Upper lobe of left lung (tissue), 6 donors: ENCODE results near the gene KCNMA1. TPM values are rescaled to one million over a fixed set of nuclear protein-coding genes. Genes with fewer than 3 reads are reported as not detected.

Source experiments
- ATAC-seq, 2 donors: fragments of 200-7000 bp; cut with Tn5 transposase; one replicate each; pipeline ENCODE4 v1.9.1; 2022; ENCODE audit warnings: mild to moderate bottlenecking in 2 of 2, moderate library complexity in 2 of 2; ENCODE audit not compliant: low FRiP score in 2 of 2
- DNase-seq, 2 donors: peaks; one replicate each; pipeline ENCODE4 v3.0.0-alpha.2; 2019 to 2020
- H3K27ac ChIP-seq, 4 donors: fragments of 200-600 bp; sonication (generic); one replicate each; pipeline ENCODE4 v1.5.1; 2016 to 2019
- H3K27me3 ChIP-seq, 4 donors: fragments of 200-600 bp; sonication (generic); one replicate each; pipeline ENCODE4 v1.5.1; 2017 to 2019
- H3K36me3 ChIP-seq, 4 donors: fragments of 200-600 bp; sonication (generic); one replicate each; pipeline ENCODE4 v1.5.1; 2016 to 2019
- H3K4me1 ChIP-seq, 4 donors: fragments of 200-600 bp; sonication (generic); one replicate each; pipeline ENCODE4 v1.5.1; 2018 to 2019
- H3K4me3 ChIP-seq, 4 donors: fragments of 200-600 bp; sonication (generic); one replicate each; pipeline ENCODE4 v1.5.1; 2017 to 2019; ENCODE audit warnings: mild to moderate bottlenecking in 2 of 4, moderate library complexity in 1 of 4
- H3K9me3 ChIP-seq, 4 donors: fragments of 200-600 bp; sonication (generic); one replicate each; pipeline ENCODE4 v1.5.1; 2018 to 2019
- EP300 ChIP-seq, 4 donors: sonication (generic); formaldehyde crosslinking; IDR thresholded peaks; one replicate each; pipeline ENCODE4 v1.5.1; 2017; ENCODE audit warnings: antibody characterized with exemption in 4 of 4, control low read depth in 2 of 4
- POLR2A ChIP-seq, 4 donors: fragments of 450-650 bp; IDR thresholded peaks; one replicate each; pipeline ENCODE4 v1.5.1; 2016 to 2017; ENCODE audit warnings: antibody characterized with exemption in 4 of 4, mild to moderate bottlenecking in 2 of 4
- POLR2AphosphoS5 ChIP-seq, 2 donors: sonication (generic); formaldehyde crosslinking; IDR thresholded peaks; one replicate each; pipeline ENCODE4 v1.5.1; 2017; ENCODE audit warnings: antibody characterized with exemption in 2 of 2
- WGBS, 2 donors: methylation state at CpG; one replicate each; pipeline ENCODE4 v1.1.5; 2017 to 2018; 5-methylcytosine and 5-hydroxymethylcytosine counted together
- total RNA-seq, 6 donors: library from RNA; depleted of rRNA in 4 of 6; stranded (reverse); fragments of >200 nt in 4 of 6; gene quantifications; one replicate each; pipeline versions ENCODE4 v1.1.0 to v1.2.1, GENCODE V29; 2016 to 2021
- TF ChIP-seq, protein P1 (sequence below), 6 experiments: fragments of 450-650 bp in 4 of 6; fragments of 200-600 bp in 2 of 6; sonication (generic) in 2 of 6; IDR thresholded peaks; one replicate each; pipeline ENCODE4 v1.5.1; 2016 to 2019; ENCODE audit warnings: antibody characterized with exemption in 6 of 6
- donor health status: DM: no; HTN: no; CAD: no; lungs with moderate emphysema.
- donor health status: DM: no; HTN: yes; CAD: no; lungs with severe emphysema.

Gene KCNMA1
- total RNA-seq, 6 donors from 2014 or later, result 5.8 to 107 (median 22.0) TPM

DNA sequence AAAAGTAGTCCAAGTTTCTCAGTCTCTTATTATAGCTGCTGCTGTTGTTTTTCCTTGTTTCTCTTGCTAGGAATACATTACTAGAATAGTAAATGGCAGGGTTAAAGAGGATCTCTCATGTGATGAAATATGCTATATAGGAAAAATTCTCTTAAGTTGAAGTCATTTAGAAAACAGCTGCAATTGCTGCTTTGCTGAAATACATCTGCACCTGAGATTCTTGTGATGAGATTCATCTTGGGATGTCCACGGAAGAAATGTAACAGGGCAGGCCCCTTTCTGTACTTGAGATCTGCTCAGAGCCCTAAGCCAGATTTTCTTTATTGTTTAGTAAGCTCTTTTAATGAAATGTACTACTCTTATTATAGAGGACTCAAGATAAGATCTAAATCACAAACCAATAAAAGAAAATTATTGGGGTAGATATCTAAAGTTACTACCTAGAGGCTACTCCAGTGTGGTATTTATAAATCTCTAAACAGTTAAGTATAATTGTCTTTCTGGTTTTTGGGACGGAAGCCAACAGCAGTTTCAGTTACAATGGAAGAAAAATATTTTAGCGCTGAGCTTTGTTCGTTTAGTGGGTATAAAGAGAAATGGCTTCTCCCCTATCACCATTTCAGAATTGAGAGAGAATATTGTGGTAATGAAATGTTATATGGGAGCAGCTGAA is 701.5 kb downstream of the KCNMA1 start:
- no peaks in the 10 kb centered on the region for H3K36me3 ChIP-seq
- WGBS, 2 donors, result 47 to 69% methylated on average over 4 of the region's 4 CpGs
- H3K9me3 ChIP-seq, result no peaks in the 10 kb centered on the region
- no peaks in the 10 kb centered on the region for H3K4me1 ChIP-seq
- ATAC-seq, result no peak
- no peak overlapping the region for H3K27ac ChIP-seq
- DNase-seq, result no peak
- H3K27me3 ChIP-seq, result no peaks in the 10 kb centered on the region
- TF ChIP-seq POLR2A (IDR thresholded peaks at IDR 0.05) (no peak), POLR2AphosphoS5 (IDR thresholded peaks at IDR 0.05) (no peak), EP300 (IDR thresholded peaks at IDR 0.05) (no peak)
- TF ChIP-seq, protein P1, sequence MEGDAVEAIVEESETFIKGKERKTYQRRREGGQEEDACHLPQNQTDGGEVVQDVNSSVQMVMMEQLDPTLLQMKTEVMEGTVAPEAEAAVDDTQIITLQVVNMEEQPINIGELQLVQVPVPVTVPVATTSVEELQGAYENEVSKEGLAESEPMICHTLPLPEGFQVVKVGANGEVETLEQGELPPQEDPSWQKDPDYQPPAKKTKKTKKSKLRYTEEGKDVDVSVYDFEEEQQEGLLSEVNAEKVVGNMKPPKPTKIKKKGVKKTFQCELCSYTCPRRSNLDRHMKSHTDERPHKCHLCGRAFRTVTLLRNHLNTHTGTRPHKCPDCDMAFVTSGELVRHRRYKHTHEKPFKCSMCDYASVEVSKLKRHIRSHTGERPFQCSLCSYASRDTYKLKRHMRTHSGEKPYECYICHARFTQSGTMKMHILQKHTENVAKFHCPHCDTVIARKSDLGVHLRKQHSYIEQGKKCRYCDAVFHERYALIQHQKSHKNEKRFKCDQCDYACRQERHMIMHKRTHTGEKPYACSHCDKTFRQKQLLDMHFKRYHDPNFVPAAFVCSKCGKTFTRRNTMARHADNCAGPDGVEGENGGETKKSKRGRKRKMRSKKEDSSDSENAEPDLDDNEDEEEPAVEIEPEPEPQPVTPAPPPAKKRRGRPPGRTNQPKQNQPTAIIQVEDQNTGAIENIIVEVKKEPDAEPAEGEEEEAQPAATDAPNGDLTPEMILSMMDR (IDR thresholded peaks at IDR 0.05), result no peak
- H3K4me3 ChIP-seq, result no peak overlapping the region

DNA sequence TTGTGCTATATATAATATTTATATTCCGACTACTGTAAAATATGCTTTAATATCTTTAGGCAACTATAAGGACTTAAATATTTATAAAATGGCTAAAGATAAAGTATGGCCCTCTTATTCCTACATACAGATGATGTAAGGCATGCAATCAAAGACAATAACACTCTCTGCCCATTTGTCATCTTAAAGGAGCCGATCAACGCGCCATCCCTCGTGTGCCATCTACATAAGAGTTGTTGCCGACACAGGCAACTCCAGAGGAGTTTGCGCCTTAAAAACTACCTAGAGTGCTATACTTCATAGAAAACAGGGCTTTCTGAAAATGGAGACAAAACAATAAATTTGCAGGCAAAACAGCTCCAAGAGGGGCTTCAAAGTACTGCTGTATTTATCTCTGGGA is 709.0 kb downstream of the KCNMA1 start:
- Histone ChIP-seq H3K27me3 (no peaks in the 10 kb centered on the region), H3K36me3 (no peaks in the 10 kb centered on the region), H3K27ac (no peak overlapping the region), H3K4me1 (no peaks in the 10 kb centered on the region), H3K9me3 (no peaks in the 10 kb centered on the region), H3K4me3 (no peak overlapping the region)
- ATAC-seq, result no peak
- TF ChIP-seq POLR2A (IDR thresholded peaks at IDR 0.05) (no peak), EP300 (IDR thresholded peaks at IDR 0.05) (no peak), POLR2AphosphoS5 (IDR thresholded peaks at IDR 0.05) (no peak)
- TF ChIP-seq, protein P1 (IDR thresholded peaks at IDR 0.05), result no peak
- WGBS, 2 donors, result 96 to 97% methylated on average over 7 of the region's 7 CpGs
- DNase-seq, result no peak

DNA sequence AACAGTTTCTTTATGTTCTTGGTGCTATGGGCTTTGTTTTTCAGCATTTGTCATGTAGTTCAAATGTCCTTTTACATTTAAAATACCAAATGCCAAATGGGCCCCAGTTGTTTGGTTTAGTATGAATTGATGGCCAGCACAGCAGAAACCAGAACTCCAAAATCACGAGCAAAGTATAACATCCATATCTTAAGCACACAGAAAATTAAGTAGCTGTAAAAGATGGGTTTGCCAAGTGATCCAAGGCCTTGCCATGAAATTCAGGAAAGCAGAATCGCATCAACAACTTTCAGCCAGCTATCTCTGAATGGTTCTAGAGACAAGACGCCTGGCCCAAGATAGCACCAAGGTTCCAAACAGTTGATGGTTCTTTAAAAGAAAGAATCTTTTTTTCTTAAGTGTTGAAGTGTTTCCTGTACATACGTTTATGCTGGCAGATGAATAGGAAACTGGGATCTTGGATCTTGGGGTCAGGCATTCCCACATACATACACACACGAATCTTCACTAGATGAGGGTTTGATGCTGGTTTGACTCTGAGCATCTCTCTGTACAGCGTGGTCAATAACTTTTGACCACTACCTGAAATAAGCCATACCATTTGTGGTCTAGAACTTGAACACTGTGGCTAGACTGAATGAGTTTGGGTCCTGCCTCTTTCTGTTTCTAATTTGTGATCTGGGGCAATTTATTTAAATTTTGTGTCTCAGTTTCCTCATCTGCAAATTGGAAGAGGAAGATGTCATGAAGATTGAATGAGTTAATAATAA is 711.8 kb downstream of the KCNMA1 start:
- TF ChIP-seq EP300 (IDR thresholded peaks at IDR 0.05), result no peak
- TF ChIP-seq, protein P1 (IDR thresholded peaks at IDR 0.05), result no peak
- Histone ChIP-seq H3K9me3 (no peaks in the 10 kb centered on the region), H3K27ac (no peak overlapping the region), H3K36me3 (no peaks in the 10 kb centered on the region), H3K4me3 (no peak overlapping the region), H3K27me3 (no peaks in the 10 kb centered on the region), H3K4me1 (no peaks in the 10 kb centered on the region)
- 71 to 74% methylated on average over 6 of the region's 6 CpGs for WGBS, 2 donors
- no peak for DNase-seq
- no peak for ATAC-seq

DNA sequence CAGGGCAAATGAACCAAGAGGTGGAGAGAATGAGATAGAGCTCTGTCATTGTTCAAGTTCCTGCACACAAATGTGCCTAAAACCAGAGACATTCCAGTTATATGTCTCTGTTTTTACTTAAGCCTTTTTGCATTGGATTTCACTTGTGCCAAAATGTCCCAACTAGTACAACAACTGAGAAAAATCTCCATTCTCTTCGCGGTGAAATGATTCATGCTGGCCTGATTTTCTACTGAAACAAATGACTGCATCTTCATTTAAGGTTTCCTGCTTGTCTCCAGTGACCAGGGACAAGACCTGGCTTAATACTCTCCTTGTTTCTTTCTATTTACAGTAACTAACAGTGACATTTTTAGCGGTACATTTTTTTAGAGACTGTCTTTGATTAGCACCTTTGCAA is 714.9 kb downstream of the KCNMA1 start:
- no peak for DNase-seq
- Histone ChIP-seq H3K9me3 (no peaks in the 10 kb centered on the region), H3K4me3 (no peak overlapping the region), H3K27ac (no peak overlapping the region), H3K4me1 (no peaks in the 10 kb centered on the region), H3K27me3 (no peaks in the 10 kb centered on the region), H3K36me3 (no peaks in the 10 kb centered on the region)
- TF ChIP-seq, protein P1 (IDR thresholded peaks at IDR 0.05), result no peak
- TF ChIP-seq POLR2AphosphoS5 (IDR thresholded peaks at IDR 0.05) (no peak), EP300 (IDR thresholded peaks at IDR 0.05) (no peak), POLR2A (IDR thresholded peaks at IDR 0.05) (no peak)
- ATAC-seq, result no peak
- WGBS, 2 donors, result 82 to 93% methylated on average over 3 of the region's 3 CpGs
